ENCODE data around the gene CTNNAL1.

Gene CTNNAL1

DNA sequence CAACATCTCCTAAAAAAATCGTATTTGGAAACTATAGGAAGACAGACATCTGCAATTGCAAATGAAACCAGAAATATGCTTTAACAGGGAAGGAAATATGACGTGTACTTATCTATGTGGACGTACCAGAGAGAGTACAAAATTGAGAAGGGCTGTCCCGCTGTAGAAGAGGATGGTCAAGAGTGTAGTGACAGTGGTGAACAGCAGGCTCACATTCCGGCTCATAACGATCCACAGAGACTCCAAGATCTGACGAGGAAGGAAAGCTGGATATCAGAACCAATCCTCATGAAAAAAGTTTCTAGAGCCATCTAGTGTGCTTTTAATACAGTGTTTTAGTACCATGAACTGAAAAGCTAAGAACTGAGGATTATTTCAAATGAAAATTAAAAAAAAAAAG, 37.1 kb upstream of the CTNNAL1 start:
- Histone ChIP-seq H3K27ac (ENCODE audit: insufficient read depth in 1 of 2, low read depth in 1 of 2, low read length in 2 of 2, poor library complexity in 1 of 2, severe bottlenecking in 2 of 2) (no peak overlapping the region), H3K4me3 (ENCODE audit: control insufficient read depth in 1 of 7, extremely low read depth in 1 of 7, insufficient read depth in 4 of 7, low read depth in 2 of 7, low read length in 6 of 7) (no peak overlapping the region), H3K36me3 (ENCODE audit: control insufficient read depth in 4 of 4, insufficient read depth in 4 of 4, low read length in 3 of 4) (peaks cover 19 to 91% (median 59%) of the 10 kb centered on the region in 4 experiments), H3K27me3 (replicated peaks in 2 of 5; ENCODE audit: control insufficient read depth in 4 of 5, insufficient read depth in 5 of 5, low read length in 4 of 5) (no peaks in the 10 kb centered on the region), H3K4me1 (ENCODE audit: control extremely low read depth in 1 of 4, control insufficient read depth in 4 of 4, insufficient read depth in 4 of 4, low read length in 3 of 4) (no peaks in the 10 kb centered on the region), H3K9me3 (ENCODE audit: control extremely low read depth in 1 of 5, control insufficient read depth in 4 of 5, insufficient read depth in 2 of 5, low read depth in 1 of 5, low read length in 4 of 5) (no peaks in the 10 kb centered on the region)
- no peak for DNase-seq
- WGBS (ENCODE audit: insufficient coverage), result 84% methylated on average over 7 of the region's 7 CpGs
- ChIA-PET CTCF (no interaction called here), POLR2A (no interaction called here)

DNA sequence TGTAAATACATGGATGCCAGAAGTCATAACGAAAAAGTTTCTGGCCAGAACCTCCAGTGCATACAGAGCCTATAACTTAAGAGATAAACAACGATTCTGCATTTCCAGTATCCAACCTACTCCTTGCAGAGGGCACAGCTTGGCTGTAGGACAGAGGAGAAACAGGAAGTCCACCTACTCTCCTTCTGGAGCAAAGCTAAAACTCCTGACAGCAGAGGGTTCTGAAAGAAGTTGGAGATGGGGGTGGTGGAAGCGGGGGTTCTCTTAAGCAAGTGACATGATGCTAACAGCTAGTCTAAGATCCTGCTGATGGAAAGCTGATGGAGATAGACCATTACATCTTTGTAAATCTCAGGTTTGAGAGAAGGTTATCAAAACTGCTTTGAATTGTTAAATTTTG, 35.5 kb upstream of the CTNNAL1 start:
- Histone ChIP-seq H3K9me3 (ENCODE audit: control extremely low read depth in 1 of 5, control insufficient read depth in 4 of 5, insufficient read depth in 2 of 5, low read depth in 1 of 5, low read length in 4 of 5) (no peaks in the 10 kb centered on the region), H3K36me3 (ENCODE audit: control insufficient read depth in 4 of 4, insufficient read depth in 4 of 4, low read length in 3 of 4) (peaks cover 25 to 93% (median 59%) of the 10 kb centered on the region in 4 experiments), H3K4me3 (ENCODE audit: control insufficient read depth in 1 of 7, extremely low read depth in 1 of 7, insufficient read depth in 4 of 7, low read depth in 2 of 7, low read length in 6 of 7) (no peak overlapping the region), H3K27me3 (replicated peaks in 2 of 5; ENCODE audit: control insufficient read depth in 4 of 5, insufficient read depth in 5 of 5, low read length in 4 of 5) (no peaks in the 10 kb centered on the region), H3K27ac (ENCODE audit: insufficient read depth in 1 of 2, low read depth in 1 of 2, low read length in 2 of 2, poor library complexity in 1 of 2, severe bottlenecking in 2 of 2) (no peak overlapping the region), H3K4me1 (ENCODE audit: control extremely low read depth in 1 of 4, control insufficient read depth in 4 of 4, insufficient read depth in 4 of 4, low read length in 3 of 4) (no peaks in the 10 kb centered on the region)
- WGBS (ENCODE audit: insufficient coverage), result 100% methylated on average over 2 of the region's 3 CpGs
- CTCF ChIA-PET, result no interaction called here
- no peak for DNase-seq
- POLR2A ChIA-PET, result interaction anchor here (0.6 kb wide), 2 partner anchors 44 to 57 kb away, joined by 3 read pairs; no protein-coding TSS in a partner anchor

DNA sequence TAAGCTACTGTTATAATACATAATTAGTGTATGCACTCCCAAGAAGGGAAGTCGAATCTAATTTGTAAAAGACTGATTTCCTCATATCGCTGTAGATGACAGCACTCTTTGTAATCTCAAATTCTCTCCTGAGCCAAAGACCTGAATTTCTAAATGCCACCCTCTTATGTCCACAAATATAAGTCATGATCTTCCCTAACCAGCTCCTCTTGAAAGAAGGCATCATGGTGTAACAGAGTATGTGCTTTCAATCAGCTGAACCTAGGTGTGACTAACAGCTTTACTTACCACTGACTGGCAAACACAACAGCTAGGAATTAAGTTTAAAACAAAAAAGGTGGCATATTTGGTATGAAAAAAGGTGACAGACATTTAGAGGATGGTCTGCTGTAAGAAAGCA, 34.0 kb upstream of the CTNNAL1 start:
- no peak overlapping the region for H3K27ac ChIP-seq (ENCODE audit: insufficient read depth in 1 of 2, low read depth in 1 of 2, low read length in 2 of 2, poor library complexity in 1 of 2, severe bottlenecking in 2 of 2)
- H3K27me3 ChIP-seq (replicated peaks in 2 of 5; ENCODE audit: control insufficient read depth in 4 of 5, insufficient read depth in 5 of 5, low read length in 4 of 5), result no peaks in the 10 kb centered on the region
- H3K4me1 ChIP-seq (ENCODE audit: control extremely low read depth in 1 of 4, control insufficient read depth in 4 of 4, insufficient read depth in 4 of 4, low read length in 3 of 4), result no peaks in the 10 kb centered on the region
- H3K36me3 ChIP-seq (ENCODE audit: control insufficient read depth in 4 of 4, insufficient read depth in 4 of 4, low read length in 3 of 4), result peaks cover 30 to 93% (median 56%) of the 10 kb centered on the region in 4 experiments
- ChIA-PET CTCF (interaction anchor here (1.1 kb wide), 1 partner anchor 8 kb away, joined by 3 read pairs; no protein-coding TSS in a partner anchor), POLR2A (interaction anchor here (0.7 to 0.9 kb wide), 2 partner anchors 9 to 1537 kb away, joined by 3 to 5 read pairs; no protein-coding TSS in a partner anchor)
- WGBS (ENCODE audit: insufficient coverage), result no CpG with 5 or more reads among the region's 2 CpGs
- H3K4me3 ChIP-seq (ENCODE audit: control insufficient read depth in 1 of 7, extremely low read depth in 1 of 7, insufficient read depth in 4 of 7, low read depth in 2 of 7, low read length in 6 of 7), result no peak overlapping the region
- no peak for DNase-seq
- peaks cover 0 to 5% (median 0%) of the 10 kb centered on the region in 5 experiments for H3K9me3 ChIP-seq (ENCODE audit: control extremely low read depth in 1 of 5, control insufficient read depth in 4 of 5, insufficient read depth in 2 of 5, low read depth in 1 of 5, low read length in 4 of 5)

DNA sequence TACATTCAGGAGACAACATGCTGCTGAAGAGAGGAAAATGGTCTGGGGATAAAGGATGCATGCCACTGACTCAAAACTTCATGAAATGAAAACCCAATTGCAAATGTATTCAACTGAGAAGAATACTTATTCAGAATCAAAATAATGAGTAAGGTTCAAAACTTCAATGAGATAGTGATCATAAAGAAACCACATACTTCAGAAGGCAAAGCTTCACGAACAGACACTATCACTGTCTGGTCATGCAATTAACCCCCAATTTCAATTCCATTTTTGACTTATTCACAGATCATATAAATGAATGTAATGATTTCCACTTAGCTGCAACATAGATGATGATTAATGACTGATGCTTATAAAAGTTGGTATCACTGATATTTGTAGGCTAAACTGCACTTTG, 33.0 kb upstream of the CTNNAL1 start:
- WGBS (ENCODE audit: insufficient coverage), result no CpG with 5 or more reads among the region's 1 CpG
- no peaks in the 10 kb centered on the region for H3K4me1 ChIP-seq (ENCODE audit: control extremely low read depth in 1 of 4, control insufficient read depth in 4 of 4, insufficient read depth in 4 of 4, low read length in 3 of 4)
- CTCF ChIA-PET, result no interaction called here
- no peak overlapping the region for H3K27ac ChIP-seq (ENCODE audit: insufficient read depth in 1 of 2, low read depth in 1 of 2, low read length in 2 of 2, poor library complexity in 1 of 2, severe bottlenecking in 2 of 2)
- H3K27me3 ChIP-seq (replicated peaks in 2 of 5; ENCODE audit: control insufficient read depth in 4 of 5, insufficient read depth in 5 of 5, low read length in 4 of 5), result no peaks in the 10 kb centered on the region
- peaks cover 33 to 92% (median 55%) of the 10 kb centered on the region in 4 experiments for H3K36me3 ChIP-seq (ENCODE audit: control insufficient read depth in 4 of 4, insufficient read depth in 4 of 4, low read length in 3 of 4)
- no peak for DNase-seq
- no peak overlapping the region for H3K4me3 ChIP-seq (ENCODE audit: control insufficient read depth in 1 of 7, extremely low read depth in 1 of 7, insufficient read depth in 4 of 7, low read depth in 2 of 7, low read length in 6 of 7)
- H3K9me3 ChIP-seq (ENCODE audit: control extremely low read depth in 1 of 5, control insufficient read depth in 4 of 5, insufficient read depth in 2 of 5, low read depth in 1 of 5, low read length in 4 of 5), result peaks cover 0 to 7% (median 0%) of the 10 kb centered on the region in 5 experiments
- POLR2A ChIA-PET, result interaction anchor here (0.7 kb wide), 1 partner anchor 1537 kb away, joined by 3 read pairs; no protein-coding TSS in a partner anchor

DNA sequence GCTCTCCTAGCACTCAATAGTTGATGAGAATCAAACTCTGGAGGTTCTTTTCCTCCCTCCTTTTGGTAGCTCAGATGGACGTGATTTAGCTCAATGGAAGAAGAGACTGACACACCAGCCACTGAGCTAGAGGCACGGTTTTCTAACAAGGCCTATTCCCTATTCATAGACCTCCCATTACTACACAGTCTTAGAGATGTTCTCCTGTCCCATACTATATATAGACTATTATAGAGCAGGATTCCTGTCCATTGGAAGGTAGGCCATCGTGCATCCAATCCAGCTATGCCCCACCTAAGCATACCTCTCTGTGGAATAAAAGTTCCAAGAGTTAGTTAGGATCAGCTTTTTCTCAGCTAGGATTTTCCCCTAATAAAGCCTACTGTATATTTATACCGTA, 30.3 kb upstream of the CTNNAL1 start:
- POLR2A ChIA-PET, result no interaction called here
- no peak overlapping the region for H3K27ac ChIP-seq (ENCODE audit: insufficient read depth in 1 of 2, low read depth in 1 of 2, low read length in 2 of 2, poor library complexity in 1 of 2, severe bottlenecking in 2 of 2)
- H3K4me3 ChIP-seq (ENCODE audit: control insufficient read depth in 1 of 7, extremely low read depth in 1 of 7, insufficient read depth in 4 of 7, low read depth in 2 of 7, low read length in 6 of 7), result no peak overlapping the region
- H3K9me3 ChIP-seq (ENCODE audit: control extremely low read depth in 1 of 5, control insufficient read depth in 4 of 5, insufficient read depth in 2 of 5, low read depth in 1 of 5, low read length in 4 of 5), result peaks cover 0 to 9% (median 0%) of the 10 kb centered on the region in 5 experiments
- no peaks in the 10 kb centered on the region for H3K27me3 ChIP-seq (replicated peaks in 2 of 5; ENCODE audit: control insufficient read depth in 4 of 5, insufficient read depth in 5 of 5, low read length in 4 of 5)
- no peak for DNase-seq
- CTCF ChIA-PET, result no interaction called here
- H3K36me3 ChIP-seq (ENCODE audit: control insufficient read depth in 4 of 4, insufficient read depth in 4 of 4, low read length in 3 of 4), result peaks cover 22 to 76% (median 56%) of the 10 kb centered on the region in 4 experiments
- no peaks in the 10 kb centered on the region for H3K4me1 ChIP-seq (ENCODE audit: control extremely low read depth in 1 of 4, control insufficient read depth in 4 of 4, insufficient read depth in 4 of 4, low read length in 3 of 4)
- 96% methylated on average over 4 of the region's 4 CpGs for whole genome bisulfite sequencing (ENCODE audit: insufficient coverage)

DNA sequence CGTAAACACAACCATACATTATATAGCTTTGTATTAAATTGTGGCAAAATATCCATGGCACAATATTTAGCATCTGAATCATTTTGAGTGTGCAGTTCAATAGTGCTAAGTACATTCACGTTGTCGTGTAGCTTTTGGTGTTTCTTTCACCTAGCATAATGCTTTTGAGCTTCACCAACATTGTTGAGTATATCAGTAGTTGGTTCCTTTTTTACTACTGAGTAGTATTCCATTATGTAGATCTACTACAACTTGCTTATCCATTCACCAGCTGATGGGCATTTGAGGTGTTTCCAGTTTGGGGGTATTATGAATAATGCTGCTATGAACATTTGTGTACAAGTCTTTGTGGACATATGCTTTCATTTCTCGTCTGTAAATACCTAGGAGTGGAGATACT, 27.3 kb upstream of the CTNNAL1 start:
- no peak overlapping the region for H3K4me3 ChIP-seq (ENCODE audit: control insufficient read depth in 1 of 7, extremely low read depth in 1 of 7, insufficient read depth in 4 of 7, low read depth in 2 of 7, low read length in 6 of 7)
- H3K4me1 ChIP-seq (ENCODE audit: control extremely low read depth in 1 of 4, control insufficient read depth in 4 of 4, insufficient read depth in 4 of 4, low read length in 3 of 4), result no peaks in the 10 kb centered on the region
- peaks cover 0 to 9% (median 0%) of the 10 kb centered on the region in 5 experiments for H3K9me3 ChIP-seq (ENCODE audit: control extremely low read depth in 1 of 5, control insufficient read depth in 4 of 5, insufficient read depth in 2 of 5, low read depth in 1 of 5, low read length in 4 of 5)
- H3K36me3 ChIP-seq (ENCODE audit: control insufficient read depth in 4 of 4, insufficient read depth in 4 of 4, low read length in 3 of 4), result peaks cover 29 to 70% (median 52%) of the 10 kb centered on the region in 4 experiments
- H3K27ac ChIP-seq (ENCODE audit: insufficient read depth in 1 of 2, low read depth in 1 of 2, low read length in 2 of 2, poor library complexity in 1 of 2, severe bottlenecking in 2 of 2), result no peak overlapping the region
- no peak for DNase-seq
- no CpG with 5 or more reads among the region's 4 CpGs for WGBS (ENCODE audit: insufficient coverage)
- ChIA-PET POLR2A (no interaction called here), CTCF (interaction anchor here (1.3 kb wide), 1 partner anchor 12 kb away, joined by 3 read pairs; no protein-coding TSS in a partner anchor)
- H3K27me3 ChIP-seq (replicated peaks in 2 of 5; ENCODE audit: control insufficient read depth in 4 of 5, insufficient read depth in 5 of 5, low read length in 4 of 5), result no peaks in the 10 kb centered on the region

DNA sequence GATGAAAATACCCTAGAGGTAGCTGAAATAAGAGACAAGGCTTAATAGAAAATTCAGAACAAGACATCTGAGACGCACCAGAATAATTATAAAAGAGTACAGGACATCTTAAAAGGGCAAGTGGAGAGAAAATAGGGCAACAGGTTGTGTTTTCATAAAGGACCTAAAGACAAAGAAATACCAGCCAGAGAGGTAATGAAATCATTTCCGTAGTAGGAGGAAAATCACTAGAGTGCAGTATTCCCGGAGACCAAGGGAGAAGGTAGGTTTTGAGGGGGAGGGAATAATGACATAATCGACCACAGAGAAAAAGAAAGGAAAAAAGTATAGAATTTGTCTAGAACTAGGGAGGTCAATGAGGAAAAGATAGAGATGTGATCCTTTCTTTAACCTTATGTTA, 26.2 kb upstream of the CTNNAL1 start:
- no peak overlapping the region for H3K27ac ChIP-seq (ENCODE audit: insufficient read depth in 1 of 2, low read depth in 1 of 2, low read length in 2 of 2, poor library complexity in 1 of 2, severe bottlenecking in 2 of 2)
- peaks cover 28 to 66% (median 48%) of the 10 kb centered on the region in 4 experiments for H3K36me3 ChIP-seq (ENCODE audit: control insufficient read depth in 4 of 4, insufficient read depth in 4 of 4, low read length in 3 of 4)
- H3K9me3 ChIP-seq (ENCODE audit: control extremely low read depth in 1 of 5, control insufficient read depth in 4 of 5, insufficient read depth in 2 of 5, low read depth in 1 of 5, low read length in 4 of 5), result peaks cover 0 to 9% (median 0%) of the 10 kb centered on the region in 5 experiments
- H3K27me3 ChIP-seq (replicated peaks in 2 of 5; ENCODE audit: control insufficient read depth in 4 of 5, insufficient read depth in 5 of 5, low read length in 4 of 5), result no peaks in the 10 kb centered on the region
- ChIA-PET CTCF (interaction anchor here (0.7 kb wide), 1 partner anchor 8 kb away, joined by 3 read pairs; no protein-coding TSS in a partner anchor), POLR2A (no interaction called here)
- 96% methylated on average over 3 of the region's 4 CpGs for WGBS (ENCODE audit: insufficient coverage)
- H3K4me3 ChIP-seq (ENCODE audit: control insufficient read depth in 1 of 7, extremely low read depth in 1 of 7, insufficient read depth in 4 of 7, low read depth in 2 of 7, low read length in 6 of 7), result no peak overlapping the region
- no peaks in the 10 kb centered on the region for H3K4me1 ChIP-seq (ENCODE audit: control extremely low read depth in 1 of 4, control insufficient read depth in 4 of 4, insufficient read depth in 4 of 4, low read length in 3 of 4)
- no peak for DNase-seq
